Ovary (tissue), 3 donors: Measurements from ENCODE around the gene SNAP23.

Experiments
- EP300 ChIP-seq: sonication (generic); formaldehyde crosslinking; IDR thresholded peaks from one replicate; pipeline ENCODE4 v1.6.1; 2017; ENCODE audit warnings: antibody characterized with exemption
- POLR2A ChIP-seq: fragments of 450-650 bp; IDR thresholded peaks from one replicate; pipeline ENCODE4 v1.6.1; 2017; ENCODE audit warnings: antibody characterized with exemption, mild to moderate bottlenecking, moderate library complexity
- TF ChIP-seq, protein P1 (sequence below), 3 donors: fragments of 450-650 bp in 2 of 3; fragments of 200-600 bp in 1 of 3; IDR thresholded peaks; one replicate each; pipeline versions ENCODE4 v1.5.1 to v1.8.0; 2016 to 2022; ENCODE audit warnings: antibody characterized with exemption in 3 of 3, mild to moderate bottlenecking in 1 of 3
- donor health status: DM: no; HTN: no; CAD: no.

DNA sequence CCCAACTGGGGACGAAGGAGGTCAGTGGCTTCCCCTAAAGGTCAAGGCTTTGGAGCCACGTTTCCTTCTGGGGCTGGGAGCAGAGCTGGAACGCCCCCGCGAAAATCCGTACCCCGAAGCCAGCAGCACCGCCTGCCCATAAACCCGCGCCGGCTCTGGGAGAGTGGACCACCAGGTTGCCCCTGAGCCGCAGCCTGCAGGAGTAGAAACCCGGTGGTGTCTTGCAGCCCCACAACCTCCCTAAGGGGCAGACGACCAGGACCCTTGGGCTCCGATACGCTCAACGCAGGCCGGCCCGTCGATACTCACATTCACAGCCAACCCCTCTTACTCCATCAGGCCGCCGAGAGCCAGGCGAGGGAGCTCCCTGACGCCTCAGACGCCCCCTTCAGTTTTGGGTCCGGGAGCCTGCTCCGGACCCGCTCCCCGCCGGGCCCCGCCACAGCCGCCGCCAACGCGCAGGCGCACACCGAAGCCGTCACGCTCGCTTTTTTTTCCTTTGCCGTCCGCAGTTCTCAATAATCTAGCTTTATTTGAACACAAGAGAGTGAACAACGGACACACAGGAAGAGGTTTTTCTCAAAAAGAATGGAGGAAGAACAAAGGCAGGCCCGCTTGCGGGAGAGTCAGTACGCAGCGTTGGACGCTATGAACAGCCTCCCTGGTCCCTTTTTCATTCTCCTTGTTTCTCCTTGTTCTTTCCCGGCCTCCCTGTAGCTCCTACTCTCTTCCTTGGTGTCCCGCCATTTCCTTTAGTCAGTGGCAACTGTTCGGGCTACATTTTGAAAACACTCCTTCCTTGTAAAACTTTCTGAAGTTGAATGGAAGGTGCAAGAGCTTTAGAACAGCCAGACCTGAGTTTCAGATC is 4.5 kb upstream of the SNAP23 start, which contains the start of gene ZNF106:
- no peak for TF ChIP-seq EP300
- TF ChIP-seq, protein P1, sequence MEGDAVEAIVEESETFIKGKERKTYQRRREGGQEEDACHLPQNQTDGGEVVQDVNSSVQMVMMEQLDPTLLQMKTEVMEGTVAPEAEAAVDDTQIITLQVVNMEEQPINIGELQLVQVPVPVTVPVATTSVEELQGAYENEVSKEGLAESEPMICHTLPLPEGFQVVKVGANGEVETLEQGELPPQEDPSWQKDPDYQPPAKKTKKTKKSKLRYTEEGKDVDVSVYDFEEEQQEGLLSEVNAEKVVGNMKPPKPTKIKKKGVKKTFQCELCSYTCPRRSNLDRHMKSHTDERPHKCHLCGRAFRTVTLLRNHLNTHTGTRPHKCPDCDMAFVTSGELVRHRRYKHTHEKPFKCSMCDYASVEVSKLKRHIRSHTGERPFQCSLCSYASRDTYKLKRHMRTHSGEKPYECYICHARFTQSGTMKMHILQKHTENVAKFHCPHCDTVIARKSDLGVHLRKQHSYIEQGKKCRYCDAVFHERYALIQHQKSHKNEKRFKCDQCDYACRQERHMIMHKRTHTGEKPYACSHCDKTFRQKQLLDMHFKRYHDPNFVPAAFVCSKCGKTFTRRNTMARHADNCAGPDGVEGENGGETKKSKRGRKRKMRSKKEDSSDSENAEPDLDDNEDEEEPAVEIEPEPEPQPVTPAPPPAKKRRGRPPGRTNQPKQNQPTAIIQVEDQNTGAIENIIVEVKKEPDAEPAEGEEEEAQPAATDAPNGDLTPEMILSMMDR (IDR thresholded peaks at IDR 0.05): peak in 1 of 3 donors; percentile 28
- peak; percentile 79 for TF ChIP-seq POLR2A
